Stimulated activated CD4-positive, alpha-beta T cell treated with anti-CD3 and anti-CD28 coated beads, Interleukin-1b, Interleukin-23, amount 100 ng/mL, for 24 hours (primary cell): ENCODE measurements around the gene DGKE.

ENCODE experiments used
- DNase-seq, 4 experiments: peaks; one replicate each; pipeline ENCODE4 v3.0.0-alpha.2; 2020; ENCODE audit warnings: low read depth in 4 of 4, low spot score in 1 of 4

Gene DGKE

GRCh38 chr17:56913000-56913311 is 79.0 kb downstream of the DGKE start:
- DNase-seq, result no peak

GRCh38 chr17:56913353-56913866 is 79.5 kb downstream of the DGKE start:
- DNase-seq, result peak in 2 of 4 experiments; percentile 11 to 22

- DNase-seq, result peak; percentile 69 to 88 (median 81)
Observed at GRCh38 chr17:56913867-56914580, 80.1 kb downstream of the DGKE start, which contains the start of gene TRIM25. Gene TRIM25 (minus strand): TSS chr17:56914049. CDS start chr17:56913988, 61 bp downstream.

DNA sequence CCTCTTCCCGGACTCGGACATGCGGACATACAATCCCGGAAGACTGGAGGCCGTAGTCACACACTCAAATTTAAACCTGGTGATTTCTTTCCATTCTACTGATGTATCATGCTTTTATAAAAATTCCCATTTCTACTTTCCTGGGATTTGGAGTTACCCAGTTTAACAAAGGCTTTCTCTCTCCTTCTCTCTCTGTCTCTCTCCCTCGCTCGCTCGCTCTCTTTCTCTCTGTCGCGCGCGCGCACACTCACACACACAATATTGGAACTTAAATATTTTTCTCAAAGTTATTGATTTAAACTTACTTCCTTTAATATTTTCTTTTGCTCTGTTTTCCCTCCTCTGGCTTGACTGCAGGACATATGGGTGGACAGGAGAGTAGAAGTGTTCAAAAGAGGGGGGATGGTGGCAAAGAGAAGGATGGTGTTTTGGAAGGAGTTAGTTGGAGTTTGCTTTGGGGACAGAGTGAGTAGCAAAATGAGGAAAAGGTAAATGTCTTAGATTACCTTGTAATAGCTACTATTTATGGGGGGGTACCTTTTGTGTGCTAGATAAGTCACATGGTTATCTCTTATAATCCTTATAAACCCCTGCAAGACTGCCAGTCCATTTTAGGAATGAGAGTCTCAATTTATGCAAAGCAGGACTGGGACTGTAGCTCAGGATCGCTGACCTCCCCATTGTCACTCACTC is 80.8 kb downstream of the DGKE start:
- no peak for DNase-seq

DNA sequence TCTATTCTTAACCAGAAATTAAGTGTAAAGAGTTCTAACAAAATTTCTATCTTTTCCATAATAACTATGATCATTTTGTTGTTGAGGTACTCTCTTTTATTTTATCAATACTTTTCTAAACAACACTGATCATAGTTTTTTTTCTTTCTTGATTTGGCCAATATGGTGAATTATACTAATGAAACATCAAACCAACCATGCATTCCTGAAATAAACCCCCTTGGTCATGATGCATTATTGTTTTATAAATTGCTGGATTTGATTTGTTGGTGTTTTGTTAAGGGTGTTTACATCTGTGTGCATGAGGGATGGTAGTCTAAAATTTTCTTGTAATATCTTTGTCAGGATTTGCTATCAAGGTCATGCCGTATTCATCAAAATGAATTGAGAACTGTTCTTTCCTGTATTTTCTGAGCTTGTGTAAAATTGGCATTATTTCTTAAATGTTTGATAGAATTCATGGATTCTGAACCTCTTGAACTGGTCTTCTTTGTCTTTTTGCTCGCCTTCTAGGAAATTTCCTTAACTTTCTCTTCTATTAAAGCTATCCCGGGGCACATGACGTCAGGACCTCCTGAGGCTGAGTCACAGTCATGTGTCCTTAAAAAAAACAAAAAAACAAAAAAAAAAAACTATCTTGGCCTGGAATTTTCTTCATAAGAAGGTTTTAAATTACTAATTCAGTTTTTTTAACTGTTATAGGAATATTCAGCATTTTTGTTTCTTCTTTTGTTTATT is 83.8 kb downstream of the DGKE start:
- no peak for DNase-seq

DNA sequence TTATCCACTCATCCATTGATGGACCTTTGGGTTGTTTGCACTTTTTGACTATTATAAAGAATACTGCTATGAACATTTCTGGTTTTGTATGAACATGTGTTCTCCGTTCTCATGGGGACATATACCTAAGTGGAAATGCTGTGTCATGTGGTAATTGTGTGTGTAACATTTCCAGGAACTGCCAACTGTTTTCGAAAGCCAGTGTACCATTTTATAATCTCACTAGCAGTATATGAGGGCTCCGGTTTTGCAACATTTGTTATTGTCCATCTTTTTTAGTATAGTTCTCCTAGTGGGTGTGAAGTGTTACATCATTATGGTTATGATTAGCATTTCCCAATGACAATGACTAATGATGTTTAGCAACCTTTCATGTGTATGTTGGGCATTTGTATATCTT is 85.0 kb downstream of the DGKE start:
- no peak for DNase-seq
